Stimulated activated CD4-positive, alpha-beta T cell treated with anti-CD3 and anti-CD28 coated beads, TNF-alpha, amount 100 ng/mL, for 48 hours (primary cell): ENCODE results near the gene RYR3.

Experiments used
- DNase-seq, 3 donors: peaks; one replicate each; pipeline ENCODE4 v3.0.0-alpha.2; 2020; ENCODE audit warnings: low read depth in 3 of 3

The RYR3 gene

GRCh38 chr15:33382491-33382890, 71.7 kb downstream of the RYR3 start:
- DNase-seq, result no peak

DNA sequence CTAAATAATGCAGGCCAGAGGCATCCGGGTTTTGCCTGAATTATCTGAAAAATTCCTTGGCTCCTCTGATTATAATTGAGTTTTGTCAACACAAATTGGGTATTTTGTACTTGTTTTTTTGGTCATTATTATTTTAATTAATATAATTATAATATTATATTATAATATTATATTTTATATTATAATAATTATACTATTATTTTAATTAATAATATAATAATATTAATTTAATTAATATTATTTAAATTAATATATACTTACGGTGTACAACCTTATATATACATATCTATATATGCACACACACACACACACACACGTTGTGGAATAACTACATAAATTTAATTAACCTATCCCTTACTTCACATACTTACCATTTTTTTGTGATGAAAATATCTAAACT, 73.5 kb downstream of the RYR3 start:
- no peak for DNase-seq

GRCh38 chr15:33392453-33392852, 81.7 kb downstream of the RYR3 start:
- DNase-seq, result no peak

DNA sequence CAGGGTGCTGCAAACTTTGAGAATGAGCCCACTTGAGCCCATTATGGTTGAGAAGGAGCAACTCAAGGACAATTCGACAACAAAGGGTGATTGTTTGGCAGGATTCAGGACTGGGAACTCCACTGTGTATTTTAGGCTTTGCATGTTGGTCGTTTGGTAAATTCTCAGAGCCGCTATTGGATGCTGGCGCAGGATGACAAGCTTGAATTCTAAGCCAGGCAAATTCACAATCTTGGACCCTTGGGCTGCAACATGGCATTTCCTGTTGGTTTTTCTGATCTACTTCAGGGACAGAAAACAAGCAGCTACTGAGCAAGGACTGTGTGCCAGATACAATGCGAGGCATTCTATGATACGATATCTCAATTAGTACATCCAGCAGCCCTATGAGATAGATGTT, 82.8 kb downstream of the RYR3 start:
- no peak for DNase-seq

GRCh38 chr15:33395321-33395720, 84.6 kb downstream of the RYR3 start:
- DNase-seq, result no peak

- no peak for DNase-seq
These were observed 85.1 kb downstream of the RYR3 start for GRCh38 chr15:33395846-33396245.

DNA sequence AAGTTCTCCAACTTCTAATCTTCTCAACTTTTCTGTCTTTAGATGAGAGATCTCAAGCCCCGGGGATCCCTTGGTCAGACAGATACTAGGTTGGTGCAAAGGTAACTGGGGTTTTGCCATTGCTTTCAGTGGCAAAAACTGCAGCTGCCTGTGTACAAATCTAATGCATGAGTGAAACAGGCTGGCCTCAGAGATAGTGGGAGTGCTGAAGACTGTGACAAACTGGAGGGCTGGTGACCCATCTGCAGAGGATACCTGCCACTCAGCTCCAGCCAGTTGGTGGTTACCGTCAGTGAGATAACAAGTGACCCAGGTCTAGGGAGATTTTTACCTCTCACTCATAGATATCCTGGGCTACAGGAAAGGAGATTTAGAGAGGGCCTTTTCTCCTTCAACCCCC, 85.7 kb downstream of the RYR3 start:
- no peak for DNase-seq

GRCh38 chr15:33398555-33398954, 87.8 kb downstream of the RYR3 start:
- DNase-seq, result no peak

DNA sequence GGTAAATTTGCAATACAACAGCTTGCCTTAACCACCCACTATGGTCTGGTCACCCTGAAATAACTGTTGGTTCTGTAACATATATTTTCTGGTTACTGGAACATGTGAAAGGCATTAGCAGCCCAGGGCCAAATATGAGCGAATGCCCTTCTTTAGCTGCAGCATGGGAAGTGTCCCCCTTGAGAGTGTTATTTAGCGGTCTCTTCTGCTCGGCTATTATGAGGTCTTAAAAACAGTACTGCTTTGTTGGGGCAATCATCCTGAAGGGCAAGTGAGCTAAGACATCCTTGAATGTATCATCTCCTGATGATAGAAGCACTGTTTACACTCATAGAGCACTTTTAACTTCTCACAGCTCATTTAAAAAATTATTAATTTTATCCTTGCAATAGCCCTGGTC, 90.2 kb downstream of the RYR3 start:
- DNase-seq, result no peak

DNA sequence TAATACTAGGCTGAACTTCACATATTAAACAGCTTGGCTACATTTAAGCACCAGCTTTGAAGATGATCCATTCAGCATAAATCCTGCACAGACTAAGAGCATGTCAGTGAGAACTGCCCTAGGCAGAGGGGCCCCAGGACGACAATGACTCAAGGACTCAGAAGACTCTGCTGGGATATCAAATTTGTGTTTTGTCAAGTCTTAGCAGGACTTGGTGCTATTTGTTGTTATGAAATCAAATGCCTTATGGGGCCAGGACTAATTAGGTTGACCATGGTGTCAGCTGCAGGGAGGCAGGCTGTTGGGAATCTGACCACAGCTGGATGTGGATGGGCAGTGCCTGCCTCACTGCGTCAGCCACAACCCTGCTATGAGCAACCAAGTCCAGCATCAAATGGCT, 91.8 kb downstream of the RYR3 start:
- no peak for DNase-seq

GRCh38 chr15:33405096-33405495, 94.3 kb downstream of the RYR3 start:
- no peak for DNase-seq

- no peak for DNase-seq
These were observed 101.1 kb downstream of the RYR3 start for GRCh38 chr15:33411596-33412540.

DNA sequence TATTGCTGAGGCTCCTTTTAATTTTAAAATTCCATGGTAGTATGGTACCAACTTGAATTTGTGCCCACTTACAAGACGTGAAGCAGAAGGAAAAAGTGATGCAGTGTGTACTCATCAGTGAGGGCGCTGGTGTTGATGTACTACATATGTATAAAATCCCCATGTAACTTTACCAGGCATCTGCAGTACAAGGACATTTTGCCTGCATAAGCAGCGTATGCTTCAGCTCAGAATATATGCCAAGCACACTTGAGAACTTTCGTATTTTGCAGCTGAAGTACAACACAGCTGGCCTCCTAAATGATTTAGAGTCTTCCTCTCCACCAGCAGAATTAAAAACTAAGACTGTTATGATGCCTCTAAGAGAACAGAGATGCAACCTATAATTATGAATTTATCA, 108.9 kb downstream of the RYR3 start:
- no peak for DNase-seq

DNA sequence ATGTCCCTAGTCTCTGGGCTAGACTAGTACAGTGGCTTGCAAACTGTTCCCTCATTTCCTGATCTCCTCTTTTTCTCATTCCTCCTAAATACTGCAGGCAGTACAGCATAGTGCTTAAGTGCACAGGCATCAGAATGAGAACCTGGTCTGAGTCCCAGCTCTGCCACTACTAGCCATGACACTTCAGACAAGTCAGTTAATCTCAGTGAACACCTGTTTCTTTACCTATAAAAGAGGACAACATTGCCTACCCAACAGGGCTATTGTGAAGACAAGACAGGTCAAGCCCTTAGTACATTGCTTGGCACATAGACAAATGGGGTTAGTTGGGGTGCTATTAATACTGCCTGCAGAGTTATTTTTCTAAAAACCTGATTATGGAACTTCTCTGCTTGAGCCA, 113.3 kb downstream of the RYR3 start:
- DNase-seq, result no peak

- DNase-seq, result no peak
These were observed 114.4 kb downstream of the RYR3 start for GRCh38 chr15:33425142-33425541.

DNA sequence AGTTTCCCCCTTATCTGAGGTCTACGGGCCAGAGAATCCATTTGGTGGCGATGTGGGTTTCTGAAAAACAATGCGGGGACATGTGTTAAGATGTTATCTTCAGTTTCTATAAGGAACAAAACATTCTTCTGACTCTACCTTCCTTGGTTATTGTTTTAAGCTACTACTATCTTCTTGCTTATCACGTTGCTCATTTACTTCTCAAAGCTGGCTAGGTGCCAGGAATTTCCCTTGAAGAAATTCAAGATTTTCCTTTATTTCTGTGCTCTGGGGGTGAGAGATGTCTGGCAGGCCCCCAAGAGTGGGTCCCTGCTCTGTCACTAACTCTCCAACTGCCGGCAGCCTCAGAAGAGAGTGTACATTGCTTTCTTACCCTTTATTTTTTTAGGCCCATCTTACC, 119.8 kb downstream of the RYR3 start:
- DNase-seq, result no peak

DNA sequence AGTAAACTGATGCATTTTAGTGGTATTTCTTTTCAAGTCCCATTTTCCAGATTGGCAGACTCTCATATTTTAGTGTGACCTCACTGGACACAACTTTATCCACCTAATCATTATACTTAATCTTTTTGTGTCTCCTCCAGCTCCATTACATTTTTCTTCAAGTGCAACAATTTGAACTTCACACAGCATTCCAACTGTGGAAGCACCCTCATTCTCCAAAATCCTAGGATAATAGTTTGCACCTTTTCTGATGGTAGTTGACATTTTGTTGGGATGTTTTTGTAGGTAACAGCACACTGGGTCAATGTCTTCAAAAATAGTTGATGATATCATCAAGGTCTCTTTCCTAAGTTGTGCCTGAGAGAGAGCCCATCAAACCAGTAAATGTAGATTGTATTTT, 123.1 kb downstream of the RYR3 start:
- no peak for DNase-seq

DNA sequence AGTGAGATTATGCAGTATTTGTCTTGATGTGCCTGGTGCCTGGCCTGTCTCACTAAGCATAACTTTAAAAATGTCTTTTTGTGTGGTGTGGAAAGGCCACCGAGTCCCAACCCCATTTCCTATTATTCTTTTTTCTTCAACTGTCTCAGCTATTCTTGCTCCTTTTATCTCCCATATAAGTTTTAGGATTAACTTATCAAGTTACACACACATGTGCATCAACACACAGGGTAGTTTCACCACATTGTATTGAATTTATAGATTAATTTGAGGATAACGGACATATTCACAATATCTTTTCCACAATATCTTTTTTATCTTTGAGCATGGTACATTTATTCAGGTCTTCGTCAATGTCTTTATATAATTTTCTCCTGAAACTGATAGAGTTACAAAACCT, 127.6 kb downstream of the RYR3 start:
- no peak for DNase-seq

- DNase-seq, result no peak
These were observed 130.1 kb downstream of the RYR3 start for GRCh38 chr15:33440900-33441299.

GRCh38 chr15:33442449-33442848, 131.7 kb downstream of the RYR3 start:
- DNase-seq, result no peak

GRCh38 chr15:33443708-33444107, 132.9 kb downstream of the RYR3 start:
- no peak for DNase-seq

GRCh38 chr15:33445984-33446383, 135.2 kb downstream of the RYR3 start:
- DNase-seq, result no peak

DNA sequence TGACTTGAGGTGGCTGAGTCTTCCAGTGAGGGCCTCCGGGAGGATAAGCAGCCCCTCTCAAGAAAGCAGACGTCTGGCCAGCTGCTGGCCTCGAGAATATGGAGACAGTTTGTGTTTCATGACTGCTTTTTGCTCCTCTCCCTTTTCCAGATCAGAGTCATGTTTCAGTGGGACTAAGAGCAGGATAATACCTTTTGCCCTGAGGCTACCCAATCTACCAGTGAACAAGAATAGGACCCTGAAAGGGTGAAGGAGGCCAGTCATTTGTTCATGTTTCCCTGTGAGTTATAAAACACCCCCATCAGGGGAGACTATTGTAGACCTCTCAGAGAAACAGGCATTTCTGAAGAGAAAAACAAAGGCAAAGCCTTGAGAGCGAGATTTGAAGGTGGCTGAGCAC, 137.4 kb downstream of the RYR3 start:
- DNase-seq, result no peak
